Natural killer cell treated with Interleukin-12 subunit alpha and Interleukin-12 subunit beta and Interleukin-15 and Interleukin-18, amount 100 ng/mL, for 72 hours (primary cell): ENCODE data around the gene CCDC54. TPM values are rescaled to one million over a fixed set of nuclear protein-coding genes. Genes with fewer than 3 reads are reported as not detected.

Experiments
- ATAC-seq, 2 donors: fragments of 150-1000 bp; cut with Tn5 transposase in 1 of 2; sonication (Bioruptor Pico), chemical (Tn5 transposase) in 1 of 2; 2 replicates each; pipeline ENCODE4 v1.10.0; 2021
- DNase-seq: peaks from one replicate; pipeline ENCODE4 v3.0.0; 2022; ENCODE audit warnings: low spot score
- H3K27ac Mint-ChIP-seq, 2 donors: 1 replicate in 1 of 2; 2 replicates in 1 of 2; pipeline ENCODE4 v1.8.0; 2022; ENCODE audit warnings: mixed read lengths in 2 of 2, mild to moderate bottlenecking in 1 of 2, moderate library complexity in 1 of 2
- H3K27me3 Mint-ChIP-seq, 2 donors: 1 replicate in 1 of 2; 2 replicates in 1 of 2; pipeline ENCODE4 v1.8.0; 2022; ENCODE audit warnings: mixed read lengths in 2 of 2
- H3K36me3 Mint-ChIP-seq: one replicate; pipeline ENCODE4 v1.8.0; 2022; ENCODE audit warnings: mixed read lengths
- H3K4me1 Mint-ChIP-seq, 2 donors: 1 replicate in 1 of 2; 2 replicates in 1 of 2; pipeline ENCODE4 v1.8.0; 2022; ENCODE audit warnings: low read depth in 2 of 2, mixed read lengths in 2 of 2, mild to moderate bottlenecking in 1 of 2
- H3K4me3 Mint-ChIP-seq: one replicate; pipeline ENCODE4 v1.8.0; 2022; ENCODE audit warnings: mixed read lengths
- H3K9me3 Mint-ChIP-seq: 2 replicates; pipeline ENCODE4 v1.8.0; 2022; ENCODE audit warnings: mixed read lengths
- total RNA-seq, 2 donors: library from RNA; stranded (reverse); gene quantifications; one replicate each; pipeline ENCODE4 v1.2.3, GENCODE V29; 2022

Gene CCDC54
- total RNA-seq, 2 donors from 2014 or later, result not detected

DNA sequence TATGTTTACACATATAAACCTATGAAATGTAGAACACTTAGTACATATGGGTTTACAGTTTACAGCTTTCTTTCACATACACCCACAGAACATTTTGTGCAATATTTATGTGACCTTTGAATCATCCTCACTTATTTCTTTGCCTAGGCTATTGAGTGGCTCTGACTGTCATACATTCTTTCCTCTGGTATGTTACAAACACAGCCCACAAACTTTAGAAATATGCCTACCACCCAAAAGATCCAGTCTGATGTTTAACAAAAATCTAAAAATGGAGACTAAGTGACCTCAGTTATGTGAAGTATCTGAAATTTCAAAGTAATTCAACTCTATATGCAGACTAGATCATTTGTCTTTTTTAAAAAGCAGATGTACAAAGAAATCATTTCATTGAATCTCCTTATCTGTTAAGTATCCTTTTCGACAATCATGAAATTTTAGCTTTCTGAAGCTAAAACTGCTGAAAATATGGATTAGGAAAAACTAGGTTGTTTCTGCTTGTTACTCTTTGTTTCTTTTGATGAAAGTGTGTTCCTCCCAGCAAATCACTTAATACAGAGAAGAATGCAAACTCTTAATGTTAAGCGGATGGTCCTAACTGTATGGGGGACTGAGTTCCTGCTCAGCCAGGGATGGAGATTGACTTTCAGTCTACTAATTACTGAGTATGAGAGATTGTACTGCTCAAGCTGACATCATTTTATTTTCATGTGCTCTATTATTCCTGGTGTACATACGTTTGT is 27.7 kb downstream of the CCDC54 start:
- Mint-ChIP-seq H3K27me3 (peaks cover 0 to 3% of the 10 kb centered on the region in 2 donors), H3K4me3 (no peak overlapping the region), H3K4me1 (no peaks in the 10 kb centered on the region), H3K36me3 (peaks cover 7% of the 10 kb centered on the region), H3K9me3 (peaks cover 4% of the 10 kb centered on the region), H3K27ac (no peak overlapping the region)
- DNase-seq, result no peak
- ATAC-seq, result no peak

DNA sequence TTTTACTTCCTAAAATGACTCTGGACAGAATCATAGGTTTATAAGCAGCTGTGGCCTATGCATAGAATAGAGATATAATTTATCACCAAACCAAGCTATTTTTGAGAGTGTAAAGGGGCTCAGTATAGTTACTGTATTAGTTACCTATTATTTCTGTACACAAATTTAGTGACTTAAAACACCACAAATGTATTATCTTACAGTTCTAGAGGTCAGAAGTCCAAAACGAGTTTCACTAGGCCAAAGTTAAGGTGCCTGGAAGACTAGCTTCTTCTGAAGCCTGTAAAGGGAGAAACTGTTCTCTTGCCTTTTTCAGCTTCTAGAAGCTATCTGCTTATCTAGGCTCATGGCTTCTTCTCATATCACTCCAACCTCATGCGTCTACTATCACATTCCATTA is 30.1 kb downstream of the CCDC54 start:
- no peaks in the 10 kb centered on the region for H3K4me1 Mint-ChIP-seq
- H3K36me3 Mint-ChIP-seq, result peaks cover 7% of the 10 kb centered on the region
- no peak for DNase-seq
- no peak for ATAC-seq
- peaks cover 4% of the 10 kb centered on the region for H3K9me3 Mint-ChIP-seq
- no peak overlapping the region for H3K4me3 Mint-ChIP-seq
- H3K27me3 Mint-ChIP-seq, result peaks cover 0 to 3% of the 10 kb centered on the region in 2 donors
- H3K27ac Mint-ChIP-seq, result no peak overlapping the region

DNA sequence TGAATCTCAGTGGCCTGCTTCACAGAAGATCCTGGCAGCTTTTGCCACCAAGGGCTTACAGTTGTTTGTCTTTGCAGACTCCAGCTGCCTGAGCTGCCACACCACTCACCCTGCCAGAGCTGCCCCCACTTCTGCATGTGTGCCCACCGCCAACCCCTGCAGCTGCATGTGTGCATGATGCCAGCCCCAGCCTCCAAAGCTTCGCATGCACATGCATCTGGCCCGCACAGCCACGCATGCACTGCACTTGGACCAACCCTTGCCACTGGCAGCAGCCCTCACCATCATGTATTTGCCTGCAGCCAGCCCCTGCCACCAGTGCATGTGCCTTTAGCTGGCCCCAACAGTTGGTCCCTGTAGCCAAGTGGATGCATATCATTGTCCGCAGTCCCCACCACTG is 31.3 kb downstream of the CCDC54 start:
- H3K4me3 Mint-ChIP-seq, result no peak overlapping the region
- H3K36me3 Mint-ChIP-seq, result peaks cover 7% of the 10 kb centered on the region
- DNase-seq (no peak), ATAC-seq (no peak)
- H3K27ac Mint-ChIP-seq, result no peak overlapping the region
- peaks cover 0 to 3% of the 10 kb centered on the region in 2 donors for H3K27me3 Mint-ChIP-seq
- peaks cover 4% of the 10 kb centered on the region for H3K9me3 Mint-ChIP-seq
- H3K4me1 Mint-ChIP-seq, result no peaks in the 10 kb centered on the region

DNA sequence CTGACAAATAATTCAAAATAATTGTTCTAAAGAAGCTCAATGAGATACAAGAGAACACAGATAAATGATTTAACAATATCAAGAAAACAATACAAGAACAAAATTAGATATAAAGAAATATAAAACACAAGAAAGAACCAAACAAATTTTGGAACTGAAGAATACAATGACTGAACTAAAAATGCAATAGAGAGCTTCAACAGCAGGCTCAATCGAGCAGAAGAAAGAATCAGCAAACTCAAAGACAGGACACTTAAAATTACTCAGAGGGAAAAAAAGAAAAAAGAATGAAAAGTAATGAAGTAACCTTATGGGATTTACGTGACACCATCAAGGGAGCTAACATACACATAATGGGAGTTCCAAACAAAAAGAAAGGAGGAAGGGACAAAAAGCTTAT is 32.1 kb downstream of the CCDC54 start:
- Mint-ChIP-seq H3K4me1 (peaks cover 6 to 7% of the 10 kb centered on the region in 2 donors), H3K27me3 (peaks cover 0 to 3% of the 10 kb centered on the region in 2 donors), H3K27ac (no peak overlapping the region), H3K4me3 (no peak overlapping the region), H3K9me3 (peaks cover 4% of the 10 kb centered on the region), H3K36me3 (peaks cover 7% of the 10 kb centered on the region)
- DNase-seq (no peak), ATAC-seq (no peak)

DNA sequence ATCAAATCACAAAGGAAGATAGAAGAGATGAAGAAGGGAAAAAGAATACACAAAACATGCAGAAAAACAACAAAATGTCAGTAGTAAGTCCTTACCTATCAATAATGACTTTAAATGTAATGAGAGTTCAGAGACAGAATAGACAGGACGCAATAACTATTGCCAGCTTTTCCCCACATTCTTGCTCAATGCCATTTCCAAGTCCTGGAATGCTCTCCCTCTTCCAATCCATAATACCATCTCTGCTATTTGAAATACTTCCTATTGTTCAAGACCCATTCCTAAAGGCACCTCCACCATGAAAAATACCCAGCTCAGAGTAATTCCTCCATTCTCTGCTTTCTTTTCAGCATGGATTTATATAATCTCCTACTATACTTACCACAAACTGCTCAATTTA is 33.4 kb downstream of the CCDC54 start:
- H3K9me3 Mint-ChIP-seq, result peaks cover 4% of the 10 kb centered on the region
- no peak overlapping the region for H3K27ac Mint-ChIP-seq
- H3K4me1 Mint-ChIP-seq, result peaks cover 7 to 9% of the 10 kb centered on the region in 2 donors
- ATAC-seq (no peak), DNase-seq (no peak)
- no peak overlapping the region for H3K4me3 Mint-ChIP-seq
- H3K36me3 Mint-ChIP-seq, result peaks cover 7% of the 10 kb centered on the region
- no peaks in the 10 kb centered on the region for H3K27me3 Mint-ChIP-seq

DNA sequence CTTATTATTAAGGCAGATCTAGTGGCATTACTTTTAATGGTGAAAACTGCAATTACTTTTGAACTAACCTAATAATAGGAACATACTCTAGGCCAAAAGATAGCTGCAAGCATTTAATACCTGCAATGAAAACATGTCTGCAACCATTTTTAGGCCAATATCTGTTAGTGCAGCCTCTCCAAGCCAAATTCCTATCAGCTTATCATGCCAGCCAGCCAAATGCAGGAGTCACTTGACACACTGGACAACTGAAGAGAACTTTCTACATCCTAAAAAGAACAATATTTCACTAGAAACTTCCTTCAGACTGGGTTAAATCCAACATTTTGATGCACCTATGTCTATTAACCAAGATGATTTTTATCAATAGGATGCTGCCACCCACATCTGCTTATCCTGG is 33.8 kb downstream of the CCDC54 start:
- no peaks in the 10 kb centered on the region for H3K27me3 Mint-ChIP-seq
- H3K4me1 Mint-ChIP-seq, result peaks cover 9 to 12% of the 10 kb centered on the region in 2 donors
- H3K9me3 Mint-ChIP-seq, result peaks cover 4% of the 10 kb centered on the region
- no peak overlapping the region for H3K27ac Mint-ChIP-seq
- peaks cover 7% of the 10 kb centered on the region for H3K36me3 Mint-ChIP-seq
- ATAC-seq, result no peak
- DNase-seq, result no peak
- H3K4me3 Mint-ChIP-seq, result no peak overlapping the region

DNA sequence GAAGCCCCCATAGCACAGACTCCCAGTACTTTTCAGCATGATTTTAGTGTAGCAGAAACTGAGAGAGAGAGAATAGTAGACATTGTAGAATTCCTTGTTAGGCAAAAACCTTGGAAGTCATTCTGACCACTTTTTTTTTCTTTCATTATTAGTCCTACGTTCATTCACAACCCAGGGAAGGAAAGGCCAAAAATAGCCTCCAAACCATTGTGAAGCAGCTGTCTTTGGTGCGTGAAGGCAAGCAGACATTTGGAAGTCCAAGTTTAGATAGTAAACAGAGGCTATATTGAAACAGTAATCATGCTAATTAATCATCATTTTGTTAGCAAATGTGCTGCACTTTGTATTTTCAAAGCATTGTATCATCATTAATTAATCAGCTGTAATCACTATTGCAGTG is 34.5 kb downstream of the CCDC54 start:
- ATAC-seq, result no peak

DNA sequence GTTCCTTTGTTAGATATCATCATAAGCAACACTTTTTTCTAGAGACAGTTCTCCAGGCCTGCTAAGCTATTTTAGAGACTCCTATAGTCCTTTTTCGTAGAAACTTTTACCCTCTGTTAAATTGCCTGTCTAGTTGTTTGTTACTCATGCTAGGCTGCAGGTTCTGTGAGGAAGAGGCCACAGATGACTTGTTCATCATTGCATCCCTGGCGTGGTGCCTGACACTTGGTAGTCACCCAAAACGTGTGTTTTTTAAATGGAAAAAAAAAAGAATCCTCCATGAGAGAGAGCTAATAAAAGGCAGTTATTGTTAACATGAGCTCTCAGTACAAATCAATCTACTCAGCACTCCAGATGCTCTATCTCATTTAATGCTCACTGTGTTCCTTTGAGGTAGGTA is 35.1 kb downstream of the CCDC54 start:
- no peak overlapping the region for H3K27ac Mint-ChIP-seq
- peaks cover 0 to 8% of the 10 kb centered on the region in 2 donors for H3K27me3 Mint-ChIP-seq
- DNase-seq (no peak), ATAC-seq (no peak)
- peaks cover 11 to 15% of the 10 kb centered on the region in 2 donors for H3K4me1 Mint-ChIP-seq
- H3K4me3 Mint-ChIP-seq, result no peak overlapping the region
- peaks cover 7% of the 10 kb centered on the region for H3K36me3 Mint-ChIP-seq
- peaks cover 4% of the 10 kb centered on the region for H3K9me3 Mint-ChIP-seq

More for the DNA sequence above, 34.5 kb downstream of the CCDC54 start:
- DNase-seq, result no peak
- Mint-ChIP-seq H3K4me3 (no peak overlapping the region), H3K9me3 (peaks cover 4% of the 10 kb centered on the region), H3K4me1 (peaks cover 11 to 15% of the 10 kb centered on the region in 2 donors), H3K27ac (no peak overlapping the region), H3K36me3 (peaks cover 7% of the 10 kb centered on the region), H3K27me3 (peaks cover 0 to 2% of the 10 kb centered on the region in 2 donors)

DNA sequence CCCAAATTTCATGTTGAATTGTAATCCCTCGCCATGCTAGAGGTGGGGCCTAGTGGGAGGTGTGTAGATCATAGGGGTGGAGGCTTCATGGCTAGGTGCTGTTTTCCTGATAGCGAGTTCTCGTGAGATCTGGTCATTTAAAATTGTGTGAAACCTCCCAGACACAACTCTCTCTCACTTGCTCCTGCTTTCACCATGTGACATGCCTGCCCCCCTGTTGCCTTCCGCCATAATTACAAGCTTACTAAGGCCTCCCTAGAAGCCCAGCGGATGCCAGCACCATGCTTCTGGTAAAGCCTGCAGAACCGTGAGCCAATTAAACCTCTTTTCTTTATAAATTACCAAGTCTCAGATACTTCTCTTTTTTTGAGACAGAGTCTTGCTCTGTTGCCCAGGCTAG is 36.0 kb downstream of the CCDC54 start:
- H3K27me3 Mint-ChIP-seq, result peaks cover 0 to 13% of the 10 kb centered on the region in 2 donors
- ATAC-seq (no peak), DNase-seq (no peak)
- peaks cover 4% of the 10 kb centered on the region for H3K9me3 Mint-ChIP-seq
- H3K4me3 Mint-ChIP-seq, result no peak overlapping the region
- peak overlapping the region in 1 of 2 donors; percentile 36 for H3K27ac Mint-ChIP-seq
- H3K36me3 Mint-ChIP-seq, result peaks cover 7% of the 10 kb centered on the region
- H3K4me1 Mint-ChIP-seq, result peaks cover 11 to 15% of the 10 kb centered on the region in 2 donors

DNA sequence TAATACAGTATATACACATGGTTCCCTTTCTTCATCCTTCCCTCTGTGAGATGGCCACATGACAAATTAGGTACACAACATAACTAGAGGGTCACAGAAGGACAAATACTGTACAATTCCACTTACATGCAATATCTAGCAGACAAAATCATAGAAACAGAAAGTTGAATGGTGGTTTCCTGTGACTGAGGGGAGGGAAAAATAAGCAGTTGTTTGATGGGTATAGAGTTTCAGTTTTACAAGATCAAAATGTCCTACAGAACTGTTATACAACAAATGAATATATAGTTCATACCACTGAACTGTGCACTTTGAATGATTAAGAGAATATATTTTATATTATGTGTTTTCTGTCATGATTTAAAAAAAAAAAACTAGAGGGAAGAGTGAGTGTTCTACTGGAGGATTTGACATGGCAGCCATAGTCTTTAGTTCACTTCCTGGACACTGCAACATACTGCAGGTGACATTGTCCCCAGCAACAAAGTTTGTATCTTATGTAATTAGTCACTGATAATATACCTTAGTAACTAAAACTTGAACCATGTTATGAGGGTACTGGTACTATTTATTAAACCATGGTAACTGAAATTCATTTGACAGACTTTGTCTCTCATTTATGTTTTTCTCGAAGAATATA is 37.2 kb downstream of the CCDC54 start:
- no peak overlapping the region for H3K4me3 Mint-ChIP-seq
- DNase-seq (no peak), ATAC-seq (peak; percentile 77 to 88)
- H3K36me3 Mint-ChIP-seq, result peaks cover 3% of the 10 kb centered on the region
- H3K27ac Mint-ChIP-seq, result peak overlapping the region in 1 of 2 donors; percentile 36
- H3K4me1 Mint-ChIP-seq, result peaks cover 11 to 15% of the 10 kb centered on the region in 2 donors
- H3K9me3 Mint-ChIP-seq, result peaks cover 1% of the 10 kb centered on the region
- peaks cover 2 to 18% of the 10 kb centered on the region in 2 donors for H3K27me3 Mint-ChIP-seq

DNA sequence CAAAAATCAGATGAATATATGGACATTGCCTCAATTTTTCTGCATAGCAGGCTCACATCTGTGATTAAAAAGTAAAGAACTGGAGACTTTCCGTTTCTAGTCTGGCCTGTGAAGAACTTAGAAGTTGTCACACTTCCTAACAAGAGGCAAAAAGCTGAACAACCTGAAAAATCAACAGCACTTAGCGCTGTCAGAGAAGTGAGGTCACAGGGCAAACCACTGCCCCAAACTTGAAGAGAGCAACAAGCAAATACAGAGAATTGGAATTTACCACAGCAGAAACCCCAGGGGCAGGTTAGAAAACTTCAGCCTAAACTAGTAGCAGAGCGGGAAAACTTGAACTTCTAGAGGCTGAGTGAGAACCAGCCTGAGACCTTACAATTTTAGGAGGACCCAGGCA is 38.9 kb downstream of the CCDC54 start:
- no peaks in the 10 kb centered on the region for H3K36me3 Mint-ChIP-seq
- peaks cover 7 to 27% of the 10 kb centered on the region in 2 donors for H3K27me3 Mint-ChIP-seq
- no peak for DNase-seq
- H3K9me3 Mint-ChIP-seq, result no peaks in the 10 kb centered on the region
- peaks cover 13 to 18% of the 10 kb centered on the region in 2 donors for H3K4me1 Mint-ChIP-seq
- H3K4me3 Mint-ChIP-seq, result no peak overlapping the region
- peak; percentile 29 to 50 for ATAC-seq
- H3K27ac Mint-ChIP-seq, result no peak overlapping the region

DNA sequence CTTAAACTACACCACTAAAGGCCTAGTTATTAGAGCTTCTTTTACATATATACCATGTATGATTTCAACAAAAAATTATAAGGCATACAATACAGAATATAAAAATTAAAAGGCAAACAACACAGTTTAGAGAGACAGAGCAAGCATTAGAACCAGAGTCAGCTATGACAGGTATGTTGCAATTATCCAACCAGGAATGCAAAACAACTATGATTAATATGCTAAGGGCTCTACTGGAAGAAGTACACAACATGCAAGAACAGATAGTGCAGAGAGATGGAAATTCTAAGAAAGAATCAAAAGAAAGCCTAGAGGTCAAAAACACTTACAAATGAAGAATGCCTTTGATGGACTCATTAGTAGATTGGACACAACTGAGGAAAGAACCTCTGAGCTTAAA is 39.6 kb downstream of the CCDC54 start:
- DNase-seq (no peak), ATAC-seq (no peak)
- Mint-ChIP-seq H3K9me3 (no peaks in the 10 kb centered on the region), H3K36me3 (no peaks in the 10 kb centered on the region), H3K4me1 (peaks cover 14 to 20% of the 10 kb centered on the region in 2 donors), H3K27ac (no peak overlapping the region), H3K27me3 (peaks cover 10 to 32% of the 10 kb centered on the region in 2 donors), H3K4me3 (no peak overlapping the region)

DNA sequence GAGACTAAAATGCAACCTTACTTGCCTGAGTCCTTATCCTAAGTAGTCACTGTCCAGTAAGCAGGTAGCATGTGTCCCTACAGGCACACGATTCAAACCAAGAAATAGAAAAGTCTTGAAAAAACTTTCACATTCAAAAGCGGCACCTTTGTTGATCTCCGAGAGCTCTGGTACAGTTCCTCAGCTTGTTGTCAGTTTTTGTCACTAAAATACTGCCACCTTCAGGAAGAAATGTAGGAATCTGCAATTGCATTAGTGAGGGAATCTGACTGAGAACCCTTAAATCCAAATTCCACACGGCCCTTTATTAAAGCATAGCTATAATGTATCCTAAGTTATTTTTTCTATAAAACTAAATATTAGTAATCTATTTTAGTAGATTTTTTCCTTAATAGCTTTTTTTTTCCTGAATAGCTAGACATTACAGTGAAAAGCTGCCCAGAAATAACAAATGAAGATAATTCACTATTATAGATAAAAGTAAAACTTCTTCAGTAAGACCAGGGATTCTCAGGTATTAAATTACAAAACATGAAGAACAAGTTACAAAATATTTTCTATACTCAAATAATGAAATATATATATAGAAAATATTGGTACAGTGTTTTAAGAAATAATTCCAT is 44.0 kb downstream of the CCDC54 start:
- H3K4me1 Mint-ChIP-seq, result peaks cover 3 to 6% of the 10 kb centered on the region in 2 donors
- no peak overlapping the region for H3K4me3 Mint-ChIP-seq
- no peak for DNase-seq
- no peaks in the 10 kb centered on the region for H3K9me3 Mint-ChIP-seq
- H3K36me3 Mint-ChIP-seq, result no peaks in the 10 kb centered on the region
- ATAC-seq, result peak; percentile 56 to 65
- peaks cover 12 to 39% of the 10 kb centered on the region in 2 donors for H3K27me3 Mint-ChIP-seq
- H3K27ac Mint-ChIP-seq, result no peak overlapping the region

DNA sequence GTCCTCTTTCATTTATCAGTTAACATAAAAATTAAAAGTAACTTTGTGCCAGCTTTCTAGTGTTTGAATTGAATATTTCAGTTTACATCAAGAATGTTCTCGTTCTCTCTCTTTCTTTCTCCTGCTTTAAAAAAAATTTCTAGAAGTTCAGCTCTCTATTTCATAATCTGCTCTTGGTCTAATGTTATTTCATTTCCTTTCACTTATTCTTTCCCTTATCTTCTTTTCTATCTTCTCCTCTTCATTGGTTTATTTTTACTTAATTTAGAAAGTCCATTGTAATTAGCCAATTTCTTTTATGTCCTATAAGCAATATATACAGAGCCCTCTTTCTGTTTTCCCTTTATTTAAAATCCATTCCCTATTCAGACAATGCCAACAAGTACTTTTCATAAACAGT is 44.6 kb downstream of the CCDC54 start:
- no peak overlapping the region for H3K4me3 Mint-ChIP-seq

More for the DNA sequence above, 44.6 kb downstream of the CCDC54 start:
- Mint-ChIP-seq H3K4me1 (peaks cover 3 to 4% of the 10 kb centered on the region in 2 donors), H3K27ac (no peak overlapping the region), H3K9me3 (no peaks in the 10 kb centered on the region), H3K36me3 (no peaks in the 10 kb centered on the region), H3K27me3 (peaks cover 12 to 36% of the 10 kb centered on the region in 2 donors)
- ATAC-seq (no peak), DNase-seq (no peak)
